ENCODE results near the gene ATF6.

DNA sequence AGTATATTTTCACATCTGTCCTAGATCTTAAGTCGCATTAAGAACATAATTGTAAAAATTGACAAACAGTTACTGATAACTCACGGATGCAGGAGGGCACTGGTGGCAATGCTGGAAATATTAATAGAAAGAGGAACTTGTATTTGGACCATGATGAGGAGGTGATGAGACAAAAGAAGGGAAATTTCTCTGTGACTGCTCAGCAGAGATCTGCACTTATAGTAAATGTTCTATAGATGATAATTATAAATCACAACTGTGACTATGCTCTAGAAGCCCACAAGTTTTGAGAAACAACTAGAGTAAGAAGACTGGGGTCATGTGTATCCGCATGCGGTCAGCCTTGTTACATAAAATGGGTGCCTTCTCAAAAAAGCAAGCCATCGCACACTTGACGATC, 25.2 kb upstream of the ATF6 start:
- TF ChIP-seq, protein P1, sequence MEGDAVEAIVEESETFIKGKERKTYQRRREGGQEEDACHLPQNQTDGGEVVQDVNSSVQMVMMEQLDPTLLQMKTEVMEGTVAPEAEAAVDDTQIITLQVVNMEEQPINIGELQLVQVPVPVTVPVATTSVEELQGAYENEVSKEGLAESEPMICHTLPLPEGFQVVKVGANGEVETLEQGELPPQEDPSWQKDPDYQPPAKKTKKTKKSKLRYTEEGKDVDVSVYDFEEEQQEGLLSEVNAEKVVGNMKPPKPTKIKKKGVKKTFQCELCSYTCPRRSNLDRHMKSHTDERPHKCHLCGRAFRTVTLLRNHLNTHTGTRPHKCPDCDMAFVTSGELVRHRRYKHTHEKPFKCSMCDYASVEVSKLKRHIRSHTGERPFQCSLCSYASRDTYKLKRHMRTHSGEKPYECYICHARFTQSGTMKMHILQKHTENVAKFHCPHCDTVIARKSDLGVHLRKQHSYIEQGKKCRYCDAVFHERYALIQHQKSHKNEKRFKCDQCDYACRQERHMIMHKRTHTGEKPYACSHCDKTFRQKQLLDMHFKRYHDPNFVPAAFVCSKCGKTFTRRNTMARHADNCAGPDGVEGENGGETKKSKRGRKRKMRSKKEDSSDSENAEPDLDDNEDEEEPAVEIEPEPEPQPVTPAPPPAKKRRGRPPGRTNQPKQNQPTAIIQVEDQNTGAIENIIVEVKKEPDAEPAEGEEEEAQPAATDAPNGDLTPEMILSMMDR (IDR thresholded peaks at IDR 0.05; ENCODE audit: low read depth, low read length), result no peak
- no peak for TF ChIP-seq POLR2A (IDR thresholded peaks at IDR 0.05; ENCODE audit: extremely low read depth, insufficient read length)
- TF ChIP-seq MYC (IDR thresholded peaks at IDR 0.05; ENCODE audit: low read depth, low read length), result no peak

Measured in NB4 (cell line).